SK-N-SH treated with all-trans-retinoic acid at 6 μM for 48 hours (cell line): ENCODE results near the gene TLR10.

Source experiments
- ATAC-seq: fragments of 200-7000 bp; cut with Tn5 transposase; 3 replicates; pipeline ENCODE4 v1.9.1; 2020; ENCODE audit warnings: mild to moderate bottlenecking, moderate library complexity
- ARNTL ChIP-seq: fragments of 450-650 bp; formaldehyde crosslinking; IDR thresholded peaks from 2 replicates; pipeline ENCODE4 v1.5.0; 2020; ENCODE audit warnings: low read depth, mild to moderate bottlenecking, moderate library complexity, borderline replicate concordance
- BACH2 ChIP-seq: fragments of 250-450 bp; sonication (Bioruptor Pico); IDR thresholded peaks from 2 replicates; pipeline ENCODE4 v1.9.0; 2021; ENCODE audit warnings: mild to moderate bottlenecking, borderline replicate concordance
- CSDC2 ChIP-seq: fragments of 250-450 bp; sonication (Bioruptor Pico); IDR thresholded peaks from 2 replicates; pipeline ENCODE4 v1.5.0; 2020; ENCODE audit warnings: mild to moderate bottlenecking, moderate library complexity
- GLIS3 ChIP-seq: fragments of 250-450 bp; sonication (Bioruptor Pico); IDR thresholded peaks from 2 replicates; pipeline ENCODE4 v1.5.0; 2020; ENCODE audit warnings: mild to moderate bottlenecking, moderate library complexity
- ISL1 ChIP-seq: fragments of 250-450 bp; sonication (Bioruptor Pico); IDR thresholded peaks from 2 replicates; pipeline ENCODE4 v2.1.2; 2022; ENCODE audit warnings: mild to moderate bottlenecking, moderate library complexity
- OSR1 ChIP-seq: fragments of 250-450 bp; sonication (Bioruptor Pico); IDR thresholded peaks from 2 replicates; pipeline ENCODE4 v1.8.0; 2022; ENCODE audit warnings: moderate library complexity, mild to moderate bottlenecking, inconsistent platforms
- PATZ1 ChIP-seq: fragments of 250-450 bp; sonication (Bioruptor Pico); IDR thresholded peaks from 2 replicates; pipeline ENCODE4 v1.8.0; 2020; ENCODE audit warnings: mild to moderate bottlenecking, moderate library complexity, borderline replicate concordance
- PPARA ChIP-seq: fragments of 250-450 bp; sonication (Bioruptor Pico); IDR thresholded peaks from 2 replicates; pipeline ENCODE4 v1.5.0; 2020; ENCODE audit warnings: mild to moderate bottlenecking, borderline replicate concordance
- RARB ChIP-seq: fragments of 250-450 bp; sonication (Bioruptor Pico); IDR thresholded peaks from 2 replicates; pipeline ENCODE4 v1.8.0; 2021; ENCODE audit warnings: mild to moderate bottlenecking, moderate library complexity
- SNAI2 ChIP-seq: fragments of 250-450 bp; sonication (Bioruptor Pico); IDR thresholded peaks from 2 replicates; pipeline ENCODE4 v1.5.0; 2020; ENCODE audit warnings: mild to moderate bottlenecking, moderate library complexity
- TCF4 ChIP-seq: fragments of 250-450 bp; sonication (Bioruptor Pico); IDR thresholded peaks from 2 replicates; pipeline ENCODE4 v1.8.0; 2021; ENCODE audit warnings: mild to moderate bottlenecking, moderate library complexity, borderline replicate concordance
- TOX ChIP-seq: fragments of 250-450 bp; sonication (Bioruptor Pico); IDR thresholded peaks from 2 replicates; pipeline ENCODE4 v1.8.0; 2021; ENCODE audit warnings: mild to moderate bottlenecking, moderate library complexity, borderline replicate concordance
- TSHZ2 ChIP-seq: fragments of 250-450 bp; sonication (Bioruptor Pico); IDR thresholded peaks from 2 replicates; pipeline ENCODE4 v1.5.0; 2020; ENCODE audit warnings: mild to moderate bottlenecking, moderate library complexity
- ZC3H10 ChIP-seq: fragments of 250-450 bp; sonication (Bioruptor Pico); IDR thresholded peaks from 2 replicates; pipeline ENCODE4 v1.5.1; 2021; ENCODE audit warnings: mild to moderate bottlenecking, moderate library complexity
- ZFP3 ChIP-seq: fragments of 250-450 bp; sonication (Bioruptor Pico); IDR thresholded peaks from 2 replicates; pipeline ENCODE4 v1.5.0; 2020; ENCODE audit warnings: mild to moderate bottlenecking, moderate library complexity
- ZFP30 ChIP-seq: fragments of 450-650 bp; formaldehyde crosslinking; IDR thresholded peaks from 2 replicates; pipeline ENCODE4 v1.5.0; 2022; ENCODE audit warnings: mild to moderate bottlenecking, moderate library complexity
- ZNF565 ChIP-seq: fragments of 450-650 bp; formaldehyde crosslinking; conservative IDR thresholded peaks from 2 replicates; pipeline ENCODE4 v1.5.0; 2020; ENCODE audit warnings: low read depth, mild to moderate bottlenecking, moderate library complexity
- ZNF8 ChIP-seq: fragments of 450-650 bp; formaldehyde crosslinking; IDR thresholded peaks from 2 replicates; pipeline ENCODE4 v1.5.0; 2020; ENCODE audit warnings: mild to moderate bottlenecking, moderate library complexity
- TF ChIP-seq, protein P1 (sequence below): fragments of 250-450 bp; sonication (Bioruptor Pico); IDR thresholded peaks from 2 replicates; pipeline ENCODE4 v1.5.1; 2021; ENCODE audit warnings: mild to moderate bottlenecking, moderate library complexity
- TF ChIP-seq, protein P2 (sequence below): fragments of 250-450 bp; sonication (Bioruptor Pico); IDR thresholded peaks from 2 replicates; pipeline ENCODE4 v1.8.0; 2021; ENCODE audit warnings: low read depth, mild to moderate bottlenecking, moderate library complexity, borderline replicate concordance
- TF ChIP-seq, protein P3 (sequence below): fragments of 250-450 bp; sonication (Bioruptor Pico); IDR thresholded peaks from 2 replicates; pipeline ENCODE4 v1.5.1; 2020; ENCODE audit warnings: low read depth, mild to moderate bottlenecking, moderate library complexity

The TLR10 gene

DNA sequence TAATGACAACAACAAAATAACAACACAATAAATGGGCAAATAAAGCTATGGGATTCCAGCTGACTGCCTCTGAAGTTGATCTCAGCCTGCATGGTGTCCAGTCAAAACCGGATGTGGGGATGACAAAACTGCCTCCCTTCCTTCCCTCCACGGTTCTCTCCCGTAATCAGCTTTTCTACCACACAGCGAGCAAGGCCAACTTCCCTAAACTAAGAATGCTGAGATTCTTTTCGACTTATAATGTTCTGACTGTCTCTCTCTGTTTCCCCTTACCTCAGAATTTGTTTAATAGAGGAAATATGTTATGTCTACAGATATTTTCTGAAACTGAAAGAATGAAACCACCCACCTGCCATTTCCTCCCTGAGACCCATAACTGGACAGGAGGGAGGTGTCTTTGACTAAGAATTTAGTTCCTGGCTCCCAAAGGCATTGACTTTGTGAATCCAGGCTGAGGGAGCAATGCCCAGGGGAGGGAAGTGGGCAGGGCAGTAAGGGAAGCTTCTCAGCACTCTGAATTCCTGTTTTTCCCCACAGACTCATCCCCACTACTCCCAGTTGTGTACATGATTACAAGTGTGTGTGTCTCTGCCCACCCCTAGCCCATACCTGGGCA, 22.8 kb upstream of the TLR10 start:
- no peak for ATAC-seq
- TF ChIP-seq OSR1 (CRISPR knock-in tag) = no peak
- TF ChIP-seq ZFP30 (CRISPR knock-in tag) = no peak
- no peak for TF ChIP-seq CSDC2 (CRISPR knock-in tag)
- TF ChIP-seq, protein P1, sequence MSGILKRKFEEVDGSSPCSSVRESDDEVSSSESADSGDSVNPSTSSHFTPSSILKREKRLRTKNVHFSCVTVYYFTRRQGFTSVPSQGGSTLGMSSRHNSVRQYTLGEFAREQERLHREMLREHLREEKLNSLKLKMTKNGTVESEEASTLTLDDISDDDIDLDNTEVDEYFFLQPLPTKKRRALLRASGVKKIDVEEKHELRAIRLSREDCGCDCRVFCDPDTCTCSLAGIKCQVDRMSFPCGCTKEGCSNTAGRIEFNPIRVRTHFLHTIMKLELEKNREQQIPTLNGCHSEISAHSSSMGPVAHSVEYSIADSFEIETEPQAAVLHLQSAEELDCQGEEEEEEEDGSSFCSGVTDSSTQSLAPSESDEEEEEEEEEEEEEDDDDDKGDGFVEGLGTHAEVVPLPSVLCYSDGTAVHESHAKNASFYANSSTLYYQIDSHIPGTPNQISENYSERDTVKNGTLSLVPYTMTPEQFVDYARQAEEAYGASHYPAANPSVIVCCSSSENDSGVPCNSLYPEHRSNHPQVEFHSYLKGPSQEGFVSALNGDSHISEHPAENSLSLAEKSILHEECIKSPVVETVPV (CRISPR knock-in tag) = no peak

DNA sequence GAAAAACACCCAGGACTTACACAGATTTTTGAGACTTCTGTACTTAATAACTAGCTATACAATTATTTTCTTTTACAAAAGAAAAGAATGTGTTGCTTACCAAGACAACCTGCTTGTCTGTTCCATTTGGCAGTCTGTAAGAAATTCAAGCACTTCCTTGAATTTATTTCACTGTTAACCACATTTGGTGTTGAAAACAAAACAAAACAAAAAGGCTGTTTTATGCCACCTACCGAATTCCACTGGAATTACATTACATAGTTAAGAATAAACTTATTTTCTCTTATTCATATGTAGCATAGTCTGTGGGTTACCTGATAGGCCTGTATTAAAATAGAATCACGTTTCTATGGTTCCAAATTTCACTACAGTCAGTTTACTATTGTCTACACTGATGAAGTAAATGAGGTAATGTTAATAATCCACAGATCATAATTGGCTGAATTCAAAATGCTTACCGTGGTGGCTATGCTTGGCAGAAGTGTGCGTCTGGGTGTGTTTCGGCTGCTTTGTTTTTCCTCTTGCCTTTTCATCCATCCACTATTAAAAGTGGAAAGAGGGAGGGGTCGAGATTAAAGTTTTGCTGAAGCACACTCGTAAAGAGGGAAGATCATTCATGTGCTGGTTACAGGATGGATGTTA, 22.0 kb upstream of the TLR10 start, which contains the start of gene TLR1:
TSS of gene TLR1 (minus strand) at position 138 of the 642 bp plus-strand sequence. CDS start 5,960 bp downstream, outside the sequence.
- ATAC-seq = peak; percentile 77
- no peak for TF ChIP-seq TOX (CRISPR knock-in tag)
- TF ChIP-seq GLIS3 (CRISPR knock-in tag) = no peak
- TF ChIP-seq PPARA (CRISPR knock-in tag) = no peak
- no peak for TF ChIP-seq ZFP30 (CRISPR knock-in tag)
- no peak for TF ChIP-seq ZNF8
- no peak for TF ChIP-seq OSR1 (CRISPR knock-in tag)
- TF ChIP-seq ZC3H10 (CRISPR knock-in tag) = no peak
- no peak for TF ChIP-seq SNAI2
- TF ChIP-seq ZNF565 = no peak
- TF ChIP-seq, protein P2, sequence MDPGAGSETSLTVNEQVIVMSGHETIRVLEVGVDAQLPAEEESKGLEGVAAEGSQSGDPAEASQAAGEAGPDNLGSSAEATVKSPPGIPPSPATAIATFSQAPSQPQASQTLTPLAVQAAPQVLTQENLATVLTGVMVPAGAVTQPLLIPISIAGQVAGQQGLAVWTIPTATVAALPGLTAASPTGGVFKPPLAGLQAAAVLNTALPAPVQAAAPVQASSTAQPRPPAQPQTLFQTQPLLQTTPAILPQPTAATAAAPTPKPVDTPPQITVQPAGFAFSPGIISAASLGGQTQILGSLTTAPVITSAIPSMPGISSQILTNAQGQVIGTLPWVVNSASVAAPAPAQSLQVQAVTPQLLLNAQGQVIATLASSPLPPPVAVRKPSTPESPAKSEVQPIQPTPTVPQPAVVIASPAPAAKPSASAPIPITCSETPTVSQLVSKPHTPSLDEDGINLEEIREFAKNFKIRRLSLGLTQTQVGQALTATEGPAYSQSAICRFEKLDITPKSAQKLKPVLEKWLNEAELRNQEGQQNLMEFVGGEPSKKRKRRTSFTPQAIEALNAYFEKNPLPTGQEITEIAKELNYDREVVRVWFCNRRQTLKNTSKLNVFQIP = no peak
- TF ChIP-seq, protein P3, sequence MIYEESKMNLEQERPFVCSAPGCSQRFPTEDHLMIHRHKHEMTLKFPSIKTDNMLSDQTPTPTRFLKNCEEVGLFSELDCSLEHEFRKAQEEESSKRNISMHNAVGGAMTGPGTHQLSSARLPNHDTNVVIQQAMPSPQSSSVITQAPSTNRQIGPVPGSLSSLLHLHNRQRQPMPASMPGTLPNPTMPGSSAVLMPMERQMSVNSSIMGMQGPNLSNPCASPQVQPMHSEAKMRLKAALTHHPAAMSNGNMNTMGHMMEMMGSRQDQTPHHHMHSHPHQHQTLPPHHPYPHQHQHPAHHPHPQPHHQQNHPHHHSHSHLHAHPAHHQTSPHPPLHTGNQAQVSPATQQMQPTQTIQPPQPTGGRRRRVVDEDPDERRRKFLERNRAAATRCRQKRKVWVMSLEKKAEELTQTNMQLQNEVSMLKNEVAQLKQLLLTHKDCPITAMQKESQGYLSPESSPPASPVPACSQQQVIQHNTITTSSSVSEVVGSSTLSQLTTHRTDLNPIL (CRISPR knock-in tag) = no peak
- no peak for TF ChIP-seq BACH2 (CRISPR knock-in tag)
- TF ChIP-seq ISL1 (CRISPR knock-in tag) = no peak
- TF ChIP-seq PATZ1 (CRISPR knock-in tag) = no peak
- TF ChIP-seq ARNTL (CRISPR knock-in tag) = no peak

DNA sequence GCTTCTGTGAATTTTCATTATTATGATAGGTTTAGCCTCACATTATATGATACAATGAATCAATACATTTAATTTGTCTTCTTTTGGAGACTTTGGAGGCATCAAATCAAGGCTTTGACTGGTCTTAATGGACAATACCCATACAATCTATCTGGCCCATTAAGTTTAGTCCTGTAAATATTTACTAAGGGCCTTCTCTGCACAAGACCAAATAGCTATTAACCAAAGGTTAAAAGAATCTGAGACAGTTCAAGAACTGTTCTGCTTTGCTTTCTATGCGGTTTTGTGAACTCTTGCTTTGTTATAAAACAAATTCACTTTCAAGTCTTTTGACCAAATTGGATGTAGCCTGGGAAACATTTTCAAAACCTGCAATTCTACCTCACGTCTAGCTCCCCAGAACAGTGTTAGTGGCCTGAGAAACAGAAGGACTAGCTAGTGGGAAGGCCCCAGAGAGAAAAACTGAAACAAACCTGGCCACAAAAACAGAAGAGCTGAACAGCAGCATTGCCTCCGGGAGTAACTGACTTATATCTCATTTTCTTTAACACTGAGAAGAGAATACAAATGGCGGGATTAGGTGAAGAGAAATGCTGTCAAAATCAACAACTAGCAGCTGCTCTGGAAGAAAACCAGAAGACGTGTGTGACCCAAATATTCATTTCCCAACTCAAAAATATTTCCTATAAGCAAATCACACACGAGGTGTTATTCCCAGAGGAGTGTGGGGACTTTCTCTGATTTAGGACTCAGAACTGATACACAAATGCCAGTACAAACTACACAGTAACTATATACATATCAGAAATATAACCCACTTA, 21.3 kb upstream of the TLR10 start:
- peak; percentile 24; the same call in 2 of the 3 replicates for ATAC-seq
- TF ChIP-seq RARB (CRISPR knock-in tag) (no peak), ZFP3 (no peak), TCF4 (no peak), CSDC2 (CRISPR knock-in tag) (no peak), GLIS3 (CRISPR knock-in tag) (no peak), PATZ1 (CRISPR knock-in tag) (no peak), TSHZ2 (CRISPR knock-in tag) (no peak), OSR1 (CRISPR knock-in tag) (no peak)
- TF ChIP-seq, protein P2 = no peak
- TF ChIP-seq, protein P3 (CRISPR knock-in tag) = no peak
